Lung (tissue), 12 donors: ENCODE data around the gene MAP3K13. TPM values are rescaled to one million over a fixed set of nuclear protein-coding genes. Genes with fewer than 3 reads are reported as not detected.
A peak's percentile ranks its signal among the peaks of the same experiment; 100 is the strongest.

ENCODE experiments used
- ATAC-seq: fragments of 200-7000 bp; cut with Tn5 transposase; one replicate; pipeline ENCODE4 v1.9.1; 2020; ENCODE audit warnings: moderate number of reproducible peaks; ENCODE audit not compliant: insufficient read depth, low FRiP score
- DNase-seq, 3 donors: peaks; one replicate each; pipeline ENCODE4 v3.0.0-alpha.2; 2013 to 2017
- H3K27ac ChIP-seq, 2 donors: one replicate each; pipeline ENCODE4 v1.5.1; 2013; ENCODE audit warnings: mild to moderate bottlenecking in 2 of 2, moderate library complexity in 2 of 2, control low read depth in 1 of 2, inconsistent platforms in 1 of 2, low read depth in 1 of 2, low read length in 1 of 2
- H3K27me3 ChIP-seq, 3 donors: one replicate each; pipeline ENCODE4 v1.5.1; 2013; ENCODE audit warnings: low read length in 2 of 3; ENCODE audit not compliant: control insufficient read depth in 3 of 3, insufficient read depth in 3 of 3
- H3K36me3 ChIP-seq, 4 donors: one replicate each; pipeline ENCODE4 v1.5.1; 2013; ENCODE audit warnings: low read length in 4 of 4, mild to moderate bottlenecking in 1 of 4, moderate library complexity in 1 of 4; ENCODE audit not compliant: control insufficient read depth in 4 of 4, insufficient read depth in 4 of 4
- H3K4me1 ChIP-seq, 5 donors: one replicate each; pipeline ENCODE4 v1.5.1; 2013; ENCODE audit warnings: low read length in 5 of 5, mild to moderate bottlenecking in 2 of 5, moderate library complexity in 1 of 5; ENCODE audit not compliant: control insufficient read depth in 5 of 5, insufficient read depth in 5 of 5
- H3K4me3 ChIP-seq: one replicate; pipeline ENCODE4 v1.5.1; 2013; ENCODE audit warnings: mild to moderate bottlenecking, control low read depth, moderate library complexity
- H3K9ac ChIP-seq, 2 donors: one replicate each; pipeline ENCODE4 v1.5.1; 2013; ENCODE audit warnings: low read length in 2 of 2, control low read depth in 1 of 2; ENCODE audit not compliant: insufficient read depth in 1 of 2
- H3K9me3 ChIP-seq, 4 donors: one replicate each; pipeline ENCODE4 v1.5.1; 2013; ENCODE audit warnings: low read length in 3 of 4, mild to moderate bottlenecking in 1 of 4, moderate library complexity in 1 of 4; ENCODE audit not compliant: control insufficient read depth in 4 of 4, insufficient read depth in 3 of 4
- CTCF ChIP-seq: IDR thresholded peaks from 2 replicates; pipeline ENCODE4 v1.5.1; 2012; ENCODE audit warnings: mild to moderate bottlenecking; ENCODE audit errors: control extremely low read depth, extremely low read depth
- WGBS, 2 donors: extraction: QIAGEN DNeasy Blood & Tissue Kit; methylation state at CpG; one replicate each; pipeline ENCODE4 v1.1.7; 2013; 5-methylcytosine and 5-hydroxymethylcytosine counted together
- polyA plus RNA-seq, 2 donors: library from polyadenylated mRNA; stranded (reverse); fragments of 200-250 nt; gene quantifications; one replicate each; pipeline ENCODE4 v1.2.1, GENCODE V29; 2013
- total RNA-seq, 2 donors: library from RNA; depleted of rRNA in 1 of 2; stranded (reverse); fragments of >200 nt in 1 of 2; gene quantifications; one replicate each; pipeline ENCODE4 v1.2.1, GENCODE V29; 2014 to 2021
- donor health status: control.
- donor health status: control.
- donor health status: Bipolar disorder and iron deficiency.
- donor health status: healthy.
- donor health status: DM: yes; HTN: yes; CAD: no.

Gene MAP3K13
- total and polyA plus RNA-seq, 4 donors: 20.7 to 74.8 (median 29.3) TPM

DNA sequence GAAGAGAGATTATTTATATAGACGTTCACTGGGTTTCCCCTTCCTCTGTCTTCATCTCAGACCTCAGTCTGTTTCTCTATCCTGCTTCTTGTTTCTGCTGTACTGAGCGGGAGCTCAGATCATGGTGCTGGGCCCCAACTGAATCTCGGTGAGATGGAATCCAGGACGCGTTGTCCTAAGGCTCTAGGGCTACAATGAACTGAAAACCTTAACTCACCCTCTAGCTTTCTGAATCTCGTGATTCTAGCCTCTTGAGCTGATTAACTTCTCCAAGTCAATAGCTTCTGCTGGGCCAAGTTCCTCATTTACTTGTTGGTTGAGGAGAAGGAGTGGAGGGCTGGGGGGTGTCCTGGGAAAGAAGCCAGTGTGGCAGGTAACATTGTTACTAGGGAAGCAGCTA, 32.7 kb upstream of the MAP3K13 start:
- no peaks in the 10 kb centered on the region for H3K27me3 ChIP-seq
- H3K9ac ChIP-seq: no peak overlapping the region
- no peak overlapping the region for H3K4me3 ChIP-seq
- peak overlapping the region in 1 of 2 donors; percentile 76 for H3K27ac ChIP-seq
- DNase-seq: peak in 1 of 3 donors; percentile 16
- H3K9me3 ChIP-seq: no peaks in the 10 kb centered on the region
- 56 to 60% methylated on average over 6 of the region's 6 CpGs for WGBS, 2 donors
- peak; percentile 21 for ATAC-seq
- TF ChIP-seq CTCF: no peak
- H3K4me1 ChIP-seq: peaks cover 0 to 7% (median 2%) of the 10 kb centered on the region in 5 donors
- H3K36me3 ChIP-seq: no peaks in the 10 kb centered on the region

DNA sequence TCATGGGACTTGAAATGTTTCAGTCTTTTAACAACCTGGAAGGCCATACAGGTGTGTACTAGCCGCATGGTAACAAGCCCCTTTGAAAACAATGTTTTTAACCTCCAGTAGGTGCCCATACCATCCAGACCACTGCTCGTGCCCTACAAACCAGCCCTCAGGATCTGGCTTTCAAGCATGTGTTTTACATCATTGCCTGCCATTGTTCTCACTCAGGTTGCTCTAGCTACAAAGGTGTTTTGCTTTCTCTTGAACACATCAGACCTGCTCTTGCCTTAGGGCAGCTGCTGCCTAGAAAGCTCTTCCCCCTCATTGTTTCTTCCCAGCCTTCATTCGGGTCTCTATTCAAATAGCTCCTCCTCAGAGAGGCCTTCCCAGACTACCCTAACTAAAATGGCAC, 32.3 kb upstream of the MAP3K13 start:
- Histone ChIP-seq H3K27me3 (no peaks in the 10 kb centered on the region), H3K9ac (no peak overlapping the region), H3K9me3 (no peaks in the 10 kb centered on the region), H3K4me1 (peaks cover 0 to 7% (median 2%) of the 10 kb centered on the region in 5 donors), H3K36me3 (no peaks in the 10 kb centered on the region), H3K27ac (peak overlapping the region in 1 of 2 donors; percentile 76), H3K4me3 (no peak overlapping the region)
- no peak for DNase-seq
- ATAC-seq: no peak
- no peak for TF ChIP-seq CTCF
- WGBS, 2 donors: 70 to 89% methylated on average over 3 of the region's 3 CpGs

- peak in 2 of 3 donors; percentile 63 to 71 for DNase-seq
- ATAC-seq: peak; percentile 35
- TF ChIP-seq CTCF: no peak
- H3K36me3 ChIP-seq: no peaks in the 10 kb centered on the region
- H3K9ac ChIP-seq: no peak overlapping the region
- 22 to 28% methylated on average over 3 of the region's 3 CpGs for WGBS, 2 donors
- no peak overlapping the region for H3K4me3 ChIP-seq
- H3K9me3 ChIP-seq: no peaks in the 10 kb centered on the region
- no peak overlapping the region for H3K27ac ChIP-seq
- H3K4me1 ChIP-seq: peaks cover 0 to 7% (median 2%) of the 10 kb centered on the region in 5 donors
- no peaks in the 10 kb centered on the region for H3K27me3 ChIP-seq
These were observed 30.8 kb upstream of the MAP3K13 start for GRCh38 chr3:185332026-185332735.
